GM18519 (cell line): ENCODE results near the gene DMWD.
A peak's percentile ranks its signal among the peaks of the same experiment; 100 is the strongest.

ENCODE experiments used
- ATAC-seq: cut with Tn5 transposase; IDR thresholded peaks from one replicate; pipeline ENCODE4 v1.9.1; 2021; ENCODE audit warnings: mild to moderate bottlenecking, moderate library complexity; ENCODE audit not compliant: unreplicated experiment, low FRiP score

The DMWD gene

GRCh38 chr19:45772130-45772840 lies 20.4 kb downstream of the DMWD start:
- no peak for ATAC-seq

- ATAC-seq = no peak
Observed at GRCh38 chr19:45771311-45771933, 21.2 kb downstream of the DMWD start.

GRCh38 chr19:45770192-45771101 lies 22.2 kb downstream of the DMWD start:
- peak; percentile 31 for ATAC-seq

GRCh38 chr19:45769821-45770191 lies 22.8 kb downstream of the DMWD start:
- no peak for ATAC-seq

DNA sequence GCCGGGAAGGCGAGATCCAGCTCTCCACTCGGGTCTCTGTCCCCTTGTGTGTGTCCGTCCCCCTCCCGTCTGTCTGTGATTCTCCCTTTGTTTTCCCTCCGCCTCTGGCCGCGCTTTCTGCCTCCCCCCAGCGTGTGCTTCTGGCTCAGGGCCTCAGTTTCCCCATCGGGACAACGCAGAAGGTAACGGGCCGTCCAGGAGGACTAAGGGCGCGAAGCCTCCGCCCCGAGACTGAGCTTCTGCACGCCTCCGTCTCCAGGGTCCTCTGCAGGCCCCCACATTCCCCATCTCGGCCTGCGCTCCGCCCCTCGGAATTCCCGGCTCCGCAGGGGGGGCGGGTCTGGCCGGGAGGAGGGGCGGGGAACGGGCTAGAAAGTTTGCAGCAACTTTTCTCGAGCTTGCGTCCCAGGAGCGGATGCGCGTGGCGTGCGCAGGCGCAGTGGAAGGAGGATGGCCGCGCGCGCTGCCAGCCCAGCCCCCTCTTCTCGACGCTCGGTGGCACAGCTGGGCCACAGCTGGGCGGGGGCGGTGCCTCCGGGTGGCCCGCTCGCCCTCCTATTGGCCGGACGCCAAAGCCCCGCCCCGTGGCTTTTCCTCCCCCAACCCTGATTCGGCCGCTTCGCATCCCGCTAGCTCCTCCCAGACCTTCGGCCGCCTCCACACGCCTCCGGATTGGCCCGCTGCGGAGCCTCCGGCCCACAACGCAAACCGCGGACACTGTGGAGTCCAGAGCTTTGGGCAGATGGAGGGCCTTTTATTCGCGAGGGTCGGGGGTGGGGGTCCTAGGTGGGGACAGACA lies 23.5 kb downstream of the DMWD start, which contains the start of gene SIX5:
SIX5 (minus strand) TSS at position 269 of the 799 bp plus-strand sequence. CDS start 408 bp downstream, outside the sequence.
- ATAC-seq = peak; percentile 52

- no peak for ATAC-seq
Observed at GRCh38 chr19:45768655-45768983, 24.0 kb downstream of the DMWD start.

DNA sequence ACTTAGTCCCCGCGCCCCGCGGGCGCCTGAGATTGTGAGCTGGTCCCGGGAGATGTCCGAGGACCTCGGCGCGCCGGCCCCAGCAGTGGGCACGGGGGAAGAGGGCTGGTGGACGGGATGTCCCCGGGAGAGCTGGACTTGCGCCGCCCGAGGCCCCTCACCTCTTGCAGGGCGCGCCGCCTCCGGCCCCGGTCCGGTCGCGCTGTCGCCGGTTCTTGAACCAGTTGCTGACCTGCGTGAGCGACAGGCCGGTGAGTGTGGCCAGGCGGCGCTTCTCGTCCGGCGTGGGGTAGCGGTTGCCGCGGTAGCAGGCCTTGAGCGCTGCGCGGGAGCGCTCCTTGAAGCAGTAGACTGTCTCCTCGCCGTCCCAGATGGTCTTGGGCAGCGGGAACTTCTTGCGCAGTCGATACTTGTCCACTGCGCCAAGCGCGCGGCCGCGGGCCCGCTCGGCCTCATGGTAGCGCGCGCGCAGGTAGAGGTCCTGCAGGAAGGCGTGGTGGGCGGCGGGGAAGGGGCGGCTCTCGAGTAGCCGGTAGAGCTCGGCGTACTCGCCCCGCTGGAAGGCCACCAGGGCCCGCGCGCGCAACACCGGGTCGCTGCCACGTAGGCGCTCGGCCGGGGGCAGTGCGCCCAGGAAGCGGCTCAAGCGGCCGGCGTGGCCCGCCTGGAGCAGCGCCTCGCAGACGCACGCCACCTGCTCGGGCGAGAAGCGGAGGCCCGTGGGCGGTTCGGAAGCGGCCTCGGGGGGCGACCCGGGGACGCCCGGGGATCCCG lies 24.6 kb downstream of the DMWD start:
- ATAC-seq = no peak

DNA sequence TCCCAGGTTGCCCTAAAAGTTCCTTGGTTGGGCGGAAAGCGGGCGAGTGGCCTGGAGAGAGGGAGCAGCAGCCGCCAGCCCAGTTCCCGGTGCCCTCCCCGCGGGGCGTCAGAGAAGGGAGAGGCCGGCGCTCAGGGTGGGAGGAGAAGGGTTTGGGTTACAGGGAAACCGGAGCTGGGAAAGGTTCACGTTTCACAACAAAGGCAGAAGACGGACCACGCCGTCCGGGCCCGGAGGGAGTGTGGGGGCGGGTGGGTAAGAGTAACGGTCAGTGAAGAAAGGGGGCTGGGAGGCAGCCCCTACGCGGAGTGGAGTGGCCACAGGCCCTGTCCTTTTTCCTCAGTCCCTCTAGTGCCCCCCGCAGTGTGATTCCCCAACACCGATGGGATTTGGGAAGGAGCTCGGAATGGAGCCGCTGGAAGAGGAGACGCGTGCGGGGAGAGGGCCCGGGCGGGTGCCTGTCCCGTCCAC lies 25.2 kb downstream of the DMWD start:
- ATAC-seq = no peak

DNA sequence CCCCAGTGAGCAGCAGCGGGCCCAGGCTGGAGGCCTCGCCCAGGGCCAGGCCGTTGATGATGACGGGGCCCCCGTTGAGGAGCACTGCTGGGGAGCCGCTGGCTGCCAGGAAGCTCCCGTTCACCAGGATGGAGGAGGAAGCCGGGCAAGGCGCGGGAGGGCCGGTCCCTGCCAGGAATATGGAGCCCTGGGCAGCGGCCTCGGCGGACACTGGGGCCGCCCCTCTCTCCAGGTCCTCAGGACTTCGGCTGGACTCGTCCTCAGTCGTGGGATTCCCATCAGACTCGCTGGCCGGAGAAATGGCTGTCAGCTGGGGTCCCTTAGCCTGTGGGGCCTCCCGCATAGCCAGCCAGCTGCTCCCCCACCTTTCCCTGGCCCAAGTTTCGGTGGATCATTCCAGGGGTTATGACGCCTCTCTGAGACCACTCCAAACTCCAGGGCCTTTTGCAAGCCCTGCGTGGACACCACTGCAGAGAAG lies 25.7 kb downstream of the DMWD start:
- no peak for ATAC-seq

DNA sequence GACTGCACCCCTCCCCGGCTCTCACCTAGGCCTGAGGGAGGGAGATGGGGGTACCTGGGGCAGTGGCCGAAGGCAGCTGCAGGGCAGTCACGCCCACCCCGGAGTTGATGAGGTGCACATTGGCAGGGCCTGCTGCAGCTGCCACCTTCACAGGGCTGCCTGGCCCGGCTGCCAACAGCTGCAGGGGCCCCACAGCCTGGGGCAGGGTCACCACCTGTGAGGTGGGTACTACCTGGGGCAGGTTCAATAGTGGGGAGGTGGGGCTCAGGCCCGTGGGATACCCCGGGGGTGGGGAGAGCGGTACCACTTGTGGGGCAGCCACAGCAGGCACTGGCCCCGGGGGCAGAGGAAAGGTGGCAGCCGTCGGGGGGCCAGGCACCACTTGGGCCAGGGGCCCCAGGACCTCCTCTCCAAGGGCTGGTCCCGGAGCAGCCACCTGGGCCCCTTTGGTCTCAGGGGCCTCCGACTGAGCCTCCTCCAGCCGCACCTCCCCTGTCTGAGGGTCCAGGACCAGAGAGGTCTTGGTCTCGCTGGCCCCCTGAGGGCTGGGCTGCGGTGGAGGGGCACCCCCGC lies 26.3 kb downstream of the DMWD start:
- no peak for ATAC-seq

- no peak for ATAC-seq
Observed at GRCh38 chr19:45765702-45766295, 26.8 kb downstream of the DMWD start.

GRCh38 chr19:45764945-45765701 lies 27.5 kb downstream of the DMWD start:
- ATAC-seq = no peak

- ATAC-seq = no peak
Observed at GRCh38 chr19:45764475-45764874, 28.2 kb downstream of the DMWD start.

GRCh38 chr19:45763691-45764294 lies 28.9 kb downstream of the DMWD start:
- no peak for ATAC-seq

- no peak for ATAC-seq
Observed at GRCh38 chr19:45762870-45763631, 29.6 kb downstream of the DMWD start.

GRCh38 chr19:45761714-45762113 lies 30.9 kb downstream of the DMWD start:
- no peak for ATAC-seq

- no peak for ATAC-seq
Observed at GRCh38 chr19:45758921-45759320, 33.7 kb downstream of the DMWD start.
